ENCODE measurements around the gene ACMSD. TPM values are rescaled to one million over a fixed set of nuclear protein-coding genes. Genes with fewer than 3 reads are reported as not detected.
A peak's percentile ranks its signal among the peaks of the same experiment; 100 is the strongest.

Gene ACMSD
- total and polyA plus RNA-seq, 2 of the 13 experiments (the other 11 are each of a cell fraction or from before 2014, with no cell fraction given) = not detected

DNA sequence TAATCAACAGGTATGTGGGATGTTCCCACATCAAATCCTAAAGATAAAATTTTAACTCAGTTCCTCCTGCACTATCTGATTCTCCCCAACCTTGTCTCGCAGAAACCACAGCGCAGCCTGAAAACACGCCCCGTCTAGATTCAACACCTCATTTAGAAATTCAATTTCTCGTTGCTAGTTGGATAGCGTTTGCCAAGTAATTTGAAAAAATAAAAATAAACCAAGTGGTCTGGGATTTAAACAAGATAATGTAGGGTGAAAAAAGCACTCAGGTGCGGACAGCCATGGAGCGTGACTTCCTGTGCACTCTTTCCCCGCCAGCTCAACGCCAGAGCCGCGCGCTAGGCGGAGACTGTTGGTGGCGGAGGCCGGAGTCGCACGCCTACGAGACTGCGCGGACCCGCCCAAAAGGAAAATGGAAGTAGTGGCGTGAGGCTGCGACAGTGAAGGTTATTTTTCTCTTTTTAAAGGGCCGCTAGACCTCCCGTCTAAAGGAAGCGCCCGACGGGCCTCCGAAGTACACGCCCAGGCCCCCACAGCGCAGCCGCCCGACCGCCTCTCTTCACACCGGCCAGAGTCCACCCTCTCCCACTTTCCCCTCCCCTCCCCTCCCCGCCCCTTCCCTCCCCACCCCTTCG lies 79.6 kb downstream of the ACMSD start (continued):
- TF ChIP-seq CBX2 (IDR thresholded peaks at IDR 0.05; ENCODE audit: low read depth, low read length) = no peak
- TF ChIP-seq CBX2 (CRISPR knock-in tag; IDR thresholded peaks at IDR 0.05; ENCODE audit: low read depth) = 0 out of 2 replicates have a peak, but pooled peaks have one; percentile 18
- TF ChIP-seq ZMYM3 (CRISPR knock-in tag; IDR thresholded peaks at IDR 0.05) = no peak
- peak; percentile 85; the same call in 1 of the 2 replicates for TF ChIP-seq SATB2 (CRISPR knock-in tag; IDR thresholded peaks at IDR 0.05)
- TF ChIP-seq, protein P1, sequence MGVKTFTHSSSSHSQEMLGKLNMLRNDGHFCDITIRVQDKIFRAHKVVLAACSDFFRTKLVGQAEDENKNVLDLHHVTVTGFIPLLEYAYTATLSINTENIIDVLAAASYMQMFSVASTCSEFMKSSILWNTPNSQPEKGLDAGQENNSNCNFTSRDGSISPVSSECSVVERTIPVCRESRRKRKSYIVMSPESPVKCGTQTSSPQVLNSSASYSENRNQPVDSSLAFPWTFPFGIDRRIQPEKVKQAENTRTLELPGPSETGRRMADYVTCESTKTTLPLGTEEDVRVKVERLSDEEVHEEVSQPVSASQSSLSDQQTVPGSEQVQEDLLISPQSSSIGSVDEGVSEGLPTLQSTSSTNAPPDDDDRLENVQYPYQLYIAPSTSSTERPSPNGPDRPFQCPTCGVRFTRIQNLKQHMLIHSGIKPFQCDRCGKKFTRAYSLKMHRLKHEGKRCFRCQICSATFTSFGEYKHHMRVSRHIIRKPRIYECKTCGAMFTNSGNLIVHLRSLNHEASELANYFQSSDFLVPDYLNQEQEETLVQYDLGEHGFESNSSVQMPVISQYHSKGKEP (CRISPR knock-in tag; IDR thresholded peaks at IDR 0.05) = peak; percentile 58; the same call in 1 of the 2 replicates
- TF ChIP-seq GATAD1 (CRISPR knock-in tag; IDR thresholded peaks at IDR 0.05) = no peak
- no peak for TF ChIP-seq HOMEZ (CRISPR knock-in tag; IDR thresholded peaks at IDR 0.05; ENCODE audit: low read depth)
- no peak for TF ChIP-seq GMEB2 (CRISPR knock-in tag; IDR thresholded peaks at IDR 0.05; ENCODE audit: low read depth)
- TF ChIP-seq ZNF543 (CRISPR knock-in tag; IDR thresholded peaks at IDR 0.05) = no peak
- peak; percentile 100 for TF ChIP-seq PCBP1 (IDR thresholded peaks at IDR 0.05; ENCODE audit: borderline replicate concordance, low read depth, low read length)
- no peak for TF ChIP-seq CBX1 (IDR thresholded peaks at IDR 0.05; ENCODE audit: low read depth)
- peak; percentile 39; the same call in 1 of the 2 replicates for TF ChIP-seq ATF7-NPFF (CRISPR knock-in tag; IDR thresholded peaks at IDR 0.05; ENCODE audit: low read depth)
- no peak for TF ChIP-seq ZNF570 (CRISPR knock-in tag; IDR thresholded peaks at IDR 0.05; ENCODE audit: borderline replicate concordance)
- peak; percentile 38; the same call in 1 of the 2 replicates for TF ChIP-seq ZNF335 (CRISPR knock-in tag; IDR thresholded peaks at IDR 0.05)
- 0 out of 2 replicates have a peak, but pooled peaks have one; percentile 10 for TF ChIP-seq ZSCAN9 (CRISPR knock-in tag; IDR thresholded peaks at IDR 0.05; ENCODE audit: borderline replicate concordance)
- TF ChIP-seq, protein P2, sequence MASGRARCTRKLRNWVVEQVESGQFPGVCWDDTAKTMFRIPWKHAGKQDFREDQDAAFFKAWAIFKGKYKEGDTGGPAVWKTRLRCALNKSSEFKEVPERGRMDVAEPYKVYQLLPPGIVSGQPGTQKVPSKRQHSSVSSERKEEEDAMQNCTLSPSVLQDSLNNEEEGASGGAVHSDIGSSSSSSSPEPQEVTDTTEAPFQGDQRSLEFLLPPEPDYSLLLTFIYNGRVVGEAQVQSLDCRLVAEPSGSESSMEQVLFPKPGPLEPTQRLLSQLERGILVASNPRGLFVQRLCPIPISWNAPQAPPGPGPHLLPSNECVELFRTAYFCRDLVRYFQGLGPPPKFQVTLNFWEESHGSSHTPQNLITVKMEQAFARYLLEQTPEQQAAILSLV (CRISPR knock-in tag; IDR thresholded peaks at IDR 0.05; ENCODE audit: borderline replicate concordance) = no peak
- TF ChIP-seq ZMYM2 (CRISPR knock-in tag; IDR thresholded peaks at IDR 0.05) = no peak
- no peak for TF ChIP-seq ZNF674 (CRISPR knock-in tag; IDR thresholded peaks at IDR 0.05; ENCODE audit: low read depth)
- TF ChIP-seq ZEB1 (IDR thresholded peaks at IDR 0.05; ENCODE audit: insufficient replicate concordance, low read depth) = peak; percentile 67
- TF ChIP-seq ZBTB2 (CRISPR knock-in tag; IDR thresholded peaks at IDR 0.05; ENCODE audit: low read depth) = no peak
- 0 out of 2 replicates have a peak, but pooled peaks have one; percentile 62 for TF ChIP-seq ZNF446 (CRISPR knock-in tag; IDR thresholded peaks at IDR 0.05)
- 0 out of 2 replicates have a peak, but pooled peaks have one; percentile 65 for TF ChIP-seq ZBTB1 (CRISPR knock-in tag; IDR thresholded peaks at IDR 0.05; ENCODE audit: borderline replicate concordance)
- peak; percentile 24 for TF ChIP-seq MED8 (CRISPR knock-in tag; IDR thresholded peaks at IDR 0.05; ENCODE audit: insufficient replicate concordance)
- TF ChIP-seq ZNF780A (CRISPR knock-in tag; IDR thresholded peaks at IDR 0.05) = no peak
